Neural progenitor cell (in vitro differentiated cells): Measurements from ENCODE around the gene NFXL1. TPM values are rescaled to one million over a fixed set of nuclear protein-coding genes. Genes with fewer than 3 reads are reported as not detected.

Experiments
- DNase-seq: peaks from one replicate; pipeline ENCODE4 v3.0.0-alpha.2; 2016; ENCODE audit warnings: low spot score
- H2AFZ ChIP-seq: fragments of 200-600 bp; sonication (generic); replicated peaks from 2 replicates; pipeline ENCODE4 v1.6.1; 2016; ENCODE audit warnings: antibody characterized with exemption
- H3F3A ChIP-seq: fragments of 200-600 bp; sonication (generic); 2 replicates; pipeline ENCODE4 v1.6.1; 2016; ENCODE audit warnings: antibody characterized with exemption, low read depth
- H3K27ac ChIP-seq: fragments of 200-600 bp; sonication (generic); 2 replicates; pipeline ENCODE4 v1.5.1; 2016; ENCODE audit warnings: mild to moderate bottlenecking
- H3K27me3 ChIP-seq: fragments of 200-600 bp; sonication (generic); 2 replicates; pipeline ENCODE4 v1.6.1; 2016; ENCODE audit warnings: mild to moderate bottlenecking, moderate library complexity
- H3K36me3 ChIP-seq: fragments of 200-600 bp; sonication (generic); 2 replicates; pipeline ENCODE4 v1.5.1; 2016
- H3K4me1 ChIP-seq: fragments of 200-600 bp; sonication (generic); 2 replicates; pipeline ENCODE4 v1.6.1; 2016; ENCODE audit warnings: mixed run types
- H3K4me2 ChIP-seq: fragments of 200-600 bp; sonication (generic); 2 replicates; pipeline ENCODE4 v1.6.1; 2016
- H3K4me3 ChIP-seq: fragments of 200-600 bp; sonication (generic); 2 replicates; pipeline ENCODE4 v1.5.1; 2016
- H3K79me2 ChIP-seq: fragments of 200-600 bp; sonication (generic); 2 replicates; pipeline ENCODE4 v1.6.1; 2016; ENCODE audit warnings: low read depth
- H3K9ac ChIP-seq: fragments of 200-600 bp; sonication (generic); 2 replicates; pipeline ENCODE4 v1.6.1; 2016
- H3K9me3 ChIP-seq: fragments of 200-600 bp; sonication (generic); 2 replicates; pipeline ENCODE4 v1.5.1; 2016; ENCODE audit warnings: low read depth
- H4K20me1 ChIP-seq: fragments of 200-600 bp; sonication (generic); 2 replicates; pipeline ENCODE4 v1.6.1; 2016; ENCODE audit warnings: low read depth
- H3K27ac Mint-ChIP-seq: 3 replicates; pipeline ENCODE4 v1.8.0; 2021; ENCODE audit warnings: mixed read lengths
- H3K27me3 Mint-ChIP-seq: 2 replicates; pipeline ENCODE4 v1.8.0; 2022; ENCODE audit warnings: low read depth, mild to moderate bottlenecking, inconsistent platforms, moderate library complexity, mixed read lengths; ENCODE audit not compliant: insufficient read depth
- H3K36me3 Mint-ChIP-seq: 3 replicates; pipeline ENCODE4 v1.8.0; 2021; ENCODE audit warnings: mixed read lengths
- H3K4me1 Mint-ChIP-seq: 3 replicates; pipeline ENCODE4 v1.8.0; 2021; ENCODE audit warnings: mixed read lengths
- H3K4me3 Mint-ChIP-seq: 3 replicates; pipeline ENCODE4 v1.8.0; 2021; ENCODE audit warnings: mild to moderate bottlenecking, moderate library complexity, mixed read lengths
- H3K9me3 Mint-ChIP-seq: 3 replicates; pipeline ENCODE4 v1.8.0; 2020; ENCODE audit warnings: mixed read lengths
- EZH2 ChIP-seq: fragments of 200-600 bp; sonication (generic); IDR thresholded peaks from 2 replicates; pipeline ENCODE4 v1.6.1; 2017; ENCODE audit warnings: antibody characterized with exemption, mild to moderate bottlenecking, moderate library complexity
- EZH2phosphoT487 ChIP-seq: fragments of 200-600 bp; sonication (generic); IDR thresholded peaks from 2 replicates; pipeline ENCODE4 v1.6.1; 2017; ENCODE audit warnings: antibody characterized with exemption
- total RNA-seq: library from RNA; depleted of rRNA; stranded (reverse); fragments of >200 nt; gene quantifications from 2 replicates; pipeline ENCODE4 v1.2.3, GENCODE V29; 2015; ENCODE audit warnings: low replicate concordance
- TF ChIP-seq, protein P1 (sequence below): fragments of 200-600 bp; sonication (generic); IDR thresholded peaks from 2 replicates; pipeline ENCODE4 v1.5.1; 2017; ENCODE audit warnings: antibody characterized with exemption, mild to moderate bottlenecking

Gene NFXL1
- total RNA-seq, 1 donor from 2014 or later, result 33.2 TPM

DNA sequence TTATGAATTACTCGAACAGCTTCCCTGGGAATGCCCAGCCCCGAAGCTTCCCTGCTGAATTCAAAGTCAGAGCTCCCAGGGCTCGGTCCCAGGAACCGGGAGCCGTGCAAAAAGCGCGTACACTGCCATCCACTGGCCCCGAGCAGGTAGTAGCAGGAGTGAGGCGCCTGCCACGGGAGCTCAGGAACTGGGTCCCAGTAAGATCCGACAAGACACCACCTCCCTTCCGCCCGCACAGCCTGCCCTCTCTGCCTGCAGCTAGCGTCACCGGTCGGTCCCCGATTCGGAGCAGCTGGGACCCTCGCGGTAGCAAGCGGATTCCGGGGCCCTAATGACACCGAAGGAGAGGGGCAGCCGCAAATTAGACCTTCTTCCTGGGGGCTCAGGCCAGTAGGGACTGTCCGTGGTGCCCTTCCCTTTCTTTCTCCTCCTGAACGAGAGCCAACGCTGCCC lies 77.7 kb downstream of the NFXL1 start:
- H3K27ac ChIP-seq, result no peak overlapping the region
- peaks cover 6% of the 10 kb centered on the region for H3K9me3 ChIP-seq
- Mint-ChIP-seq H3K27me3 (peaks cover 10% of the 10 kb centered on the region), H3K27ac (no peak overlapping the region), H3K4me1 (peaks cover 16% of the 10 kb centered on the region), H3K4me3 (peak overlapping the region; percentile 87), H3K9me3 (peaks cover 19% of the 10 kb centered on the region), H3K36me3 (peaks cover 7% of the 10 kb centered on the region)
- DNase-seq, result peak; percentile 89
- peaks cover 4% of the 10 kb centered on the region for H3K4me1 ChIP-seq
- no peaks in the 10 kb centered on the region for H3K79me2 ChIP-seq
- peaks cover 21% of the 10 kb centered on the region for H3F3A ChIP-seq
- H3K4me2 ChIP-seq, result peak overlapping the region; percentile 90
- peak overlapping the region; percentile 59 for H2AFZ ChIP-seq
- TF ChIP-seq, protein P1, sequence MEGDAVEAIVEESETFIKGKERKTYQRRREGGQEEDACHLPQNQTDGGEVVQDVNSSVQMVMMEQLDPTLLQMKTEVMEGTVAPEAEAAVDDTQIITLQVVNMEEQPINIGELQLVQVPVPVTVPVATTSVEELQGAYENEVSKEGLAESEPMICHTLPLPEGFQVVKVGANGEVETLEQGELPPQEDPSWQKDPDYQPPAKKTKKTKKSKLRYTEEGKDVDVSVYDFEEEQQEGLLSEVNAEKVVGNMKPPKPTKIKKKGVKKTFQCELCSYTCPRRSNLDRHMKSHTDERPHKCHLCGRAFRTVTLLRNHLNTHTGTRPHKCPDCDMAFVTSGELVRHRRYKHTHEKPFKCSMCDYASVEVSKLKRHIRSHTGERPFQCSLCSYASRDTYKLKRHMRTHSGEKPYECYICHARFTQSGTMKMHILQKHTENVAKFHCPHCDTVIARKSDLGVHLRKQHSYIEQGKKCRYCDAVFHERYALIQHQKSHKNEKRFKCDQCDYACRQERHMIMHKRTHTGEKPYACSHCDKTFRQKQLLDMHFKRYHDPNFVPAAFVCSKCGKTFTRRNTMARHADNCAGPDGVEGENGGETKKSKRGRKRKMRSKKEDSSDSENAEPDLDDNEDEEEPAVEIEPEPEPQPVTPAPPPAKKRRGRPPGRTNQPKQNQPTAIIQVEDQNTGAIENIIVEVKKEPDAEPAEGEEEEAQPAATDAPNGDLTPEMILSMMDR, result peak; percentile 68
- TF ChIP-seq EZH2, result no peak
- H3K36me3 ChIP-seq, result no peaks in the 10 kb centered on the region
- H3K4me3 ChIP-seq, result peak overlapping the region; percentile 69
- no peak overlapping the region for H3K9ac ChIP-seq
- H3K27me3 ChIP-seq, result peaks cover 38% of the 10 kb centered on the region
- peaks cover 22% of the 10 kb centered on the region for H4K20me1 ChIP-seq

DNA sequence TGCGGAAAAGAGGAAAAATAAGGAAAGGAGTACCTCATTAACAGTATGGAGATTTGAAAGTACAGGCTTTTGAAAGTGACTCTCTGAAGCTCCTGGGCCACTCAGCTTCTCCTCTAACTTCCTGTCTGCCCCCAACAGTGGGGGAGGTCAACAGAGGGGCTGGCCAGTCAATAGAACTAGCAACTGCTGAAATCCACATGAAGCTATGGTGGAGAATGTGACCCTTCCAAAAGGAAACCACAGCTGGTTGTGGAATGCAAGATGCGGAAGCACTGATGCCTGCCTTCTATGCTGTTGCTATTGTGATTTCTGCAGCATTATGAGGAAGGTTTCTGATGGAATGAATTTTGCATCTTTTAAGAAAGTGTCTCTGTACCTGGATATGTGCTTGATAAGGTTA lies 78.9 kb downstream of the NFXL1 start:
- peaks cover 6% of the 10 kb centered on the region for H3K9me3 ChIP-seq
- peaks cover 22% of the 10 kb centered on the region for H4K20me1 ChIP-seq
- no peak overlapping the region for H3K4me3 Mint-ChIP-seq
- H3K4me1 Mint-ChIP-seq, result peaks cover 16% of the 10 kb centered on the region
- H3K4me1 ChIP-seq, result peaks cover 4% of the 10 kb centered on the region
- H3K9me3 Mint-ChIP-seq, result peaks cover 20% of the 10 kb centered on the region
- H3K27me3 ChIP-seq, result peaks cover 38% of the 10 kb centered on the region
- TF ChIP-seq, protein P1, result no peak
- no peak for TF ChIP-seq EZH2phosphoT487
- TF ChIP-seq EZH2, result no peak
- no peak for DNase-seq
- H3K36me3 Mint-ChIP-seq, result peaks cover 7% of the 10 kb centered on the region
- no peak overlapping the region for H3K27ac Mint-ChIP-seq
- H3K9ac ChIP-seq, result no peak overlapping the region
- H3K27ac ChIP-seq, result no peak overlapping the region
- H3K4me3 ChIP-seq, result no peak overlapping the region
- no peaks in the 10 kb centered on the region for H3K79me2 ChIP-seq
- no peak overlapping the region for H2AFZ ChIP-seq
- peaks cover 10% of the 10 kb centered on the region for H3K27me3 Mint-ChIP-seq
- H3F3A ChIP-seq, result peaks cover 21% of the 10 kb centered on the region
- no peaks in the 10 kb centered on the region for H3K36me3 ChIP-seq
- H3K4me2 ChIP-seq, result no peak overlapping the region

DNA sequence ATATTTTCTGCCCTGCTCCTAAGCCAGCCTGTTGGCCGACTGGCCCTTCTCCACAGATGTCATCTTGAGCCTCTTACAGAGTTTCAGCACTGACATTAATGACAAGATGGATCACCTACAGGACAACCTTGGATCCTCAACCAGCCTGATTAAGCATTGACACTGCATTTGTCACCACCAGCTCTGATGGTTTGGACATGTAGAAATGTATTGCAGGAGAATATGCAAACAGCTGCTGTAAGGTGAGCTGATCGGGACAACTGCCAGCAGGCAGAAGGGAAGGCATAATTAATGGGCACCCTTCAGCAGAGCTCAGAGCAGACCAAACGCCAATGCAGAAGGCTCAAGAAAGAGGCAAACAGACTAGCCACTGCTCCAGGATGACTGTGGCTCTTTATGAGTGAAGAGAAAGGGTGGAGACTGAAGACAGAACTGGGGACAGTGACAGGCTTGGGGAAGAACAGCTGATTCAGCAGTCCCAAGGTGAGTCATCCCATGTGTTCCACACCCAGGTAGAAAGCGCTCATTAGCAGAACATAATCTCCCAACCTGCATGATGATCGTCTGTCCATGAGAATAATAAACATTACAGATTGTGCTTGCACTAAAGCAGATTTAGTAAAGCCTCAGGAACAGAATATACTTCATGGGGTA lies 83.2 kb downstream of the NFXL1 start:
- H3K4me3 ChIP-seq, result no peak overlapping the region
- H3K79me2 ChIP-seq, result no peaks in the 10 kb centered on the region
- no peak overlapping the region for H3K4me3 Mint-ChIP-seq
- no peak overlapping the region for H3K27ac ChIP-seq
- H3K4me1 Mint-ChIP-seq, result peaks cover 12% of the 10 kb centered on the region
- no peak overlapping the region for H3K4me2 ChIP-seq
- H3K9me3 ChIP-seq, result peaks cover 6% of the 10 kb centered on the region
- H4K20me1 ChIP-seq, result no peaks in the 10 kb centered on the region
- no peaks in the 10 kb centered on the region for H3K36me3 ChIP-seq
- no peak overlapping the region for H2AFZ ChIP-seq
- no peaks in the 10 kb centered on the region for H3F3A ChIP-seq
- peaks cover 7% of the 10 kb centered on the region for H3K27me3 ChIP-seq
- TF ChIP-seq EZH2phosphoT487 (no peak), EZH2 (no peak)
- TF ChIP-seq, protein P1, result no peak
- no peaks in the 10 kb centered on the region for H3K4me1 ChIP-seq
- peaks cover 7% of the 10 kb centered on the region for H3K36me3 Mint-ChIP-seq
- H3K9ac ChIP-seq, result no peak overlapping the region
- peaks cover 20% of the 10 kb centered on the region for H3K9me3 Mint-ChIP-seq
- H3K27me3 Mint-ChIP-seq, result no peaks in the 10 kb centered on the region
- H3K27ac Mint-ChIP-seq, result no peak overlapping the region
- DNase-seq, result no peak
